Trophoblast cell (in vitro differentiated cells and primary cell): ENCODE results near the gene CMTM1.

Source experiments
- DNase-seq, 2 donors: peaks; one replicate each; pipeline ENCODE4 v3.0.0-alpha.2; 2016
- H2AFZ ChIP-seq: 2 replicates; pipeline ENCODE4 v1.6.1; 2013; ENCODE audit warnings: low read length, moderate library complexity, mild to moderate bottlenecking; ENCODE audit not compliant: insufficient read depth, poor library complexity
- H2AK5ac ChIP-seq: 2 replicates; pipeline ENCODE4 v1.6.1; 2013; ENCODE audit warnings: mild to moderate bottlenecking, low read length
- H2BK120ac ChIP-seq: 2 replicates; pipeline ENCODE4 v1.6.1; 2013; ENCODE audit warnings: low read length, mild to moderate bottlenecking, moderate library complexity; ENCODE audit not compliant: insufficient read depth, poor library complexity
- H2BK12ac ChIP-seq: 2 replicates; pipeline ENCODE4 v1.6.1; 2013; ENCODE audit warnings: mild to moderate bottlenecking, low read length, moderate library complexity
- H2BK5ac ChIP-seq: 2 replicates; pipeline ENCODE4 v1.6.1; 2013; ENCODE audit warnings: low read length, low read depth, moderate library complexity, mild to moderate bottlenecking; ENCODE audit not compliant: poor library complexity
- H3K14ac ChIP-seq: 2 replicates; pipeline ENCODE4 v1.6.1; 2013; ENCODE audit warnings: mild to moderate bottlenecking, low read length
- H3K18ac ChIP-seq: 2 replicates; pipeline ENCODE4 v1.6.1; 2013; ENCODE audit warnings: mild to moderate bottlenecking, low read length
- H3K23ac ChIP-seq: 2 replicates; pipeline ENCODE4 v1.6.1; 2013; ENCODE audit warnings: low read length
- H3K27ac ChIP-seq: 2 replicates; pipeline ENCODE4 v1.5.1; 2013; ENCODE audit warnings: low read depth, mild to moderate bottlenecking, inconsistent platforms, low read length, moderate library complexity
- H3K27me3 ChIP-seq: 2 replicates; pipeline ENCODE4 v1.6.1; 2013; ENCODE audit warnings: inconsistent platforms, mild to moderate bottlenecking, low read length, moderate library complexity; ENCODE audit not compliant: insufficient read depth
- H3K36me3 ChIP-seq, 2 experiments: 1 replicate in 1 of 2; 2 replicates in 1 of 2; pipeline ENCODE4 v1.6.1; 2013; ENCODE audit warnings: low read length in 2 of 2, mild to moderate bottlenecking in 2 of 2, moderate library complexity in 1 of 2; ENCODE audit not compliant: insufficient read depth in 2 of 2, control insufficient read depth in 1 of 2
- H3K4ac ChIP-seq: 2 replicates; pipeline ENCODE4 v1.6.1; 2013; ENCODE audit warnings: low read depth, mild to moderate bottlenecking, low read length, moderate library complexity
- H3K4me1 ChIP-seq, 2 experiments: 1 replicate in 1 of 2; 2 replicates in 1 of 2; pipeline ENCODE4 v1.6.1; 2013; ENCODE audit warnings: low read length in 2 of 2, mild to moderate bottlenecking in 2 of 2, moderate library complexity in 1 of 2; ENCODE audit not compliant: insufficient read depth in 2 of 2, control insufficient read depth in 1 of 2
- H3K4me2 ChIP-seq: 2 replicates; pipeline ENCODE4 v1.6.1; 2013; ENCODE audit warnings: inconsistent platforms, mild to moderate bottlenecking, low read length, moderate library complexity
- H3K4me3 ChIP-seq: 2 replicates; pipeline ENCODE4 v1.5.1; 2013; ENCODE audit warnings: mild to moderate bottlenecking, low read depth, low read length, inconsistent platforms
- H3K79me1 ChIP-seq: one replicate; pipeline ENCODE4 v1.6.1; 2013; ENCODE audit warnings: low read length
- H3K79me2 ChIP-seq: 2 replicates; pipeline ENCODE4 v1.6.1; 2013; ENCODE audit warnings: low read length, mild to moderate bottlenecking; ENCODE audit not compliant: control insufficient read depth, insufficient read depth, poor library complexity
- H3K9ac ChIP-seq: 2 replicates; pipeline ENCODE4 v1.6.1; 2013; ENCODE audit warnings: mild to moderate bottlenecking, low read length
- H3K9me3 ChIP-seq: 2 replicates; pipeline ENCODE4 v1.6.1; 2013; ENCODE audit warnings: low read depth, mild to moderate bottlenecking, control low read depth, inconsistent platforms, low read length; ENCODE audit not compliant: insufficient read depth
- H4K12ac ChIP-seq: 2 replicates; pipeline ENCODE4 v1.6.1; 2013; ENCODE audit warnings: low read depth, mild to moderate bottlenecking, low read length, moderate library complexity
- H4K8ac ChIP-seq: 2 replicates; pipeline ENCODE4 v1.6.1; 2013; ENCODE audit warnings: low read depth, mild to moderate bottlenecking, low read length, moderate library complexity
- H4K91ac ChIP-seq: one replicate; pipeline ENCODE4 v1.6.1; 2013; ENCODE audit warnings: low read depth, mild to moderate bottlenecking, low read length, moderate library complexity
- WGBS: extraction: QIAGEN DNeasy Blood & Tissue Kit; methylation state at CpG from one replicate; pipeline ENCODE4 v1.1.7; 2013; ENCODE audit warnings: missing lambda C conversion rate; ENCODE audit not compliant: insufficient read length, insufficient coverage; ENCODE audit errors: extremely low coverage; 5-methylcytosine and 5-hydroxymethylcytosine counted together

Gene CMTM1

DNA sequence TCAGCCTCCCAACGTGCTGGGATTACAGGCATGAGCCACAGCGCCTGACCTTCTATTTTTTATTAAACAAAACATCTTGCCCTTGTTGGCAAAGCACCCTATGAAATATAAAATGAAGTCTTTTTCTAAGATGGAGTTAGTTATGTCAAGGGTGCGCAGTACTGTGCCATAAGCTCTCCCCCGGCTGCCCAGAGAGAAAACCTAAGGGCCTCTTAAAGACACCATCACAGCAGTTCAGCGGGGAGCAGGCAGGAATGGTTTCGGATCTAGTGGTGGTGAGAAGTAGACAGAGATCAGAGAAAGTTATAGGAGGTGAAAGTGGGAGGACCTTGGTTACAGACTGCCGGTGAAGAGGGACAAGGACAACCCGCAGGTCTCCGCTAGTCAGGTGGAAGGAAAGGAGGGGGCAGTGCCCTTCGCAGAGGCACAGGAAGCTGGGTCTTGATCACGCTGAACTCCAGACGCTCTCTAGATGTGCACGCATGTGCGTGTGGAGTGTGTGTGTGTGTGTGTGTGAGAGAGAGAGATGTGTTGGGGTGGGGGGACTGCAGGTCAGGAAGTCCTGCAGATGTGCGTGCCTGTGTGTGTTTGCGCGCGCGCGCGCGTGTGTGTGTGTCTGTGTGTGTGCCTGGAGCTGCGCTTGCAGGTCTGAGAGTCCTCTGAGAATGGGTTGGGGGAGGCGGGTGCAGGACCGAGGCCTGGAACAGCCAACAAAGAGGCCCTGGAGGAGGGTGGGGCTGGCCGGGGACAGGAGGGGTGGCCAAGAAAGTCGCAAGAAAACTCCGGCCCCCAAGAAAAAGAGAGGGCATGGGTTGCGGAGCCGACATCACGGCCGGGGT is 37.5 kb downstream of the CMTM1 start:
- peak overlapping the region; percentile 68 for H4K12ac ChIP-seq
- peak overlapping the region; percentile 95 for H2AFZ ChIP-seq
- H3K27me3 ChIP-seq, result no peaks in the 10 kb centered on the region
- H2AK5ac ChIP-seq, result no peak overlapping the region
- peak overlapping the region; percentile 82 for H3K4me3 ChIP-seq
- H3K36me3 ChIP-seq, result peaks cover 5 to 10% of the 10 kb centered on the region in 2 experiments
- H4K8ac ChIP-seq, result peak overlapping the region; percentile 70
- H2BK120ac ChIP-seq, result peak overlapping the region; percentile 48
- DNase-seq, result peak in 1 of 2 donors; percentile 49
- peak overlapping the region; percentile 13 for H3K27ac ChIP-seq
- H3K9me3 ChIP-seq, result no peaks in the 10 kb centered on the region
- H3K79me2 ChIP-seq, result peaks cover 12% of the 10 kb centered on the region
- peak overlapping the region; percentile 68 for H3K9ac ChIP-seq
- H3K14ac ChIP-seq, result peak overlapping the region; percentile 68
- peak overlapping the region; percentile 74 for H3K4me2 ChIP-seq
- peak overlapping the region; percentile 13 for H3K4ac ChIP-seq
- H3K23ac ChIP-seq, result no peak overlapping the region
- H3K18ac ChIP-seq, result peak overlapping the region; percentile 64
- no peak overlapping the region for H2BK5ac ChIP-seq
- peak overlapping the region; percentile 11 for H2BK12ac ChIP-seq
- peaks cover 15 to 20% of the 10 kb centered on the region in 2 experiments for H3K4me1 ChIP-seq
- H4K91ac ChIP-seq, result peak overlapping the region; percentile 75
- WGBS, result no CpG with 5 or more reads among the region's 32 CpGs
- H3K79me1 ChIP-seq, result peaks cover 19% of the 10 kb centered on the region

DNA sequence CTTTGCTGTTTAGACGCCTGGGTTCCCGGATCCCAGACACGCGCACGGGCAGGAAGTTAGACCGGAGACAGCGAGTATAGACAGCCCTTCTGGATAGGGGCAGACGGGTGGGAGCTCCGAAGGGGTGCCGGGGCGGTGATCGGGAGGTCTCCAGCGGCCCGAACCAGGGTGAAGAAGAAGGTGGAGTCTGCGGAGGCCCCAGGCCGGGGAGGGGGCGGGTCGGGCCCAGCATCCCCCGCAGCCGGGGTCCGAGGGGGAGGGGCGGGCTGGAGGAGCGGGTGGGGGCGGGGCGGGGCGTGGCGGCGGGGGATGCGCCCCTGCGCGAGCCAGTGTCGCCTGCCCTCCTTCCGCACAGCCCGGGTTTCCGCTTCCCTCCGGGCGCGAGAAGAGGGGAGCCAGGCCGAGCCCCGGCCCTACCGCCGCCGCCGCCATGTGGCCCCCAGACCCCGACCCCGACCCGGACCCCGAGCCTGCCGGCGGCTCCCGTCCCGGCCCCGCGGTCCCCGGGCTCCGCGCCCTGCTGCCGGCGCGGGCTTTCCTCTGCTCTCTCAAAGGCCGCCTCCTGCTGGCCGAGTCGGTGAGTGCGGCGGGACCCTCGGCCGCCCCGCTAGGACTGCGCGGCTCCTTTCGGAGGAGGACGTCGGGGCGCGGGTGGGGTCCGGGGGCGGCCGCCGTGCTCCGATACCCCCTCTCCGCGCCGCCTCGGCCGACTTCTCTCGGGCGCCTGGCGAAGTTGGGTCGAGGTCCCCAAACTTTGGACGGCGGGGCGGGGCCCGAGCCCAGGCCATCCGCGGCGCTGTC is 38.3 kb downstream of the CMTM1 start, which contains the start of gene CMTM3:
CMTM3 (plus strand) TSS at position 329 of the 801 bp plus-strand sequence; CDS start at position 431, 102 bp downstream.
- peaks cover 13 to 18% of the 10 kb centered on the region in 2 experiments for H3K36me3 ChIP-seq
- peak within 1 kb of the TSS; percentile 46 for H3K27ac ChIP-seq
- H3K4me1 ChIP-seq, result peaks cover 19 to 24% of the 10 kb centered on the region in 2 experiments
- H3K79me2 ChIP-seq, result peaks cover 12% of the 10 kb centered on the region
- H2BK120ac ChIP-seq, result peak within 1 kb of the TSS; percentile 75
- peak within 1 kb of the TSS; percentile 81 for H3K14ac ChIP-seq
- H2AK5ac ChIP-seq, result no peak within 1 kb of the TSS
- DNase-seq, result peak in 1 of 2 donors; percentile 58
- peak within 1 kb of the TSS; percentile 94 for H3K4ac ChIP-seq
- H2BK5ac ChIP-seq, result peak within 1 kb of the TSS; percentile 46
- peak within 1 kb of the TSS; percentile 82 for H3K4me3 ChIP-seq
- H3K9me3 ChIP-seq, result peaks cover under 1% of the 10 kb centered on the region
- peak within 1 kb of the TSS; percentile 86 for H4K8ac ChIP-seq
- peak within 1 kb of the TSS; percentile 75 for H3K9ac ChIP-seq
- H3K27me3 ChIP-seq, result no peaks in the 10 kb centered on the region
- H2BK12ac ChIP-seq, result peak within 1 kb of the TSS; percentile 11
- peak within 1 kb of the TSS; percentile 74 for H3K4me2 ChIP-seq
- H3K23ac ChIP-seq, result no peak within 1 kb of the TSS
- H4K91ac ChIP-seq, result peak within 1 kb of the TSS; percentile 96
- H4K12ac ChIP-seq, result peak within 1 kb of the TSS; percentile 83
- WGBS, result no CpG with 5 or more reads among the region's 96 CpGs
- H3K18ac ChIP-seq, result peak within 1 kb of the TSS; percentile 83
- H3K79me1 ChIP-seq, result peaks cover 19% of the 10 kb centered on the region
- H2AFZ ChIP-seq, result peak within 1 kb of the TSS; percentile 95

DNA sequence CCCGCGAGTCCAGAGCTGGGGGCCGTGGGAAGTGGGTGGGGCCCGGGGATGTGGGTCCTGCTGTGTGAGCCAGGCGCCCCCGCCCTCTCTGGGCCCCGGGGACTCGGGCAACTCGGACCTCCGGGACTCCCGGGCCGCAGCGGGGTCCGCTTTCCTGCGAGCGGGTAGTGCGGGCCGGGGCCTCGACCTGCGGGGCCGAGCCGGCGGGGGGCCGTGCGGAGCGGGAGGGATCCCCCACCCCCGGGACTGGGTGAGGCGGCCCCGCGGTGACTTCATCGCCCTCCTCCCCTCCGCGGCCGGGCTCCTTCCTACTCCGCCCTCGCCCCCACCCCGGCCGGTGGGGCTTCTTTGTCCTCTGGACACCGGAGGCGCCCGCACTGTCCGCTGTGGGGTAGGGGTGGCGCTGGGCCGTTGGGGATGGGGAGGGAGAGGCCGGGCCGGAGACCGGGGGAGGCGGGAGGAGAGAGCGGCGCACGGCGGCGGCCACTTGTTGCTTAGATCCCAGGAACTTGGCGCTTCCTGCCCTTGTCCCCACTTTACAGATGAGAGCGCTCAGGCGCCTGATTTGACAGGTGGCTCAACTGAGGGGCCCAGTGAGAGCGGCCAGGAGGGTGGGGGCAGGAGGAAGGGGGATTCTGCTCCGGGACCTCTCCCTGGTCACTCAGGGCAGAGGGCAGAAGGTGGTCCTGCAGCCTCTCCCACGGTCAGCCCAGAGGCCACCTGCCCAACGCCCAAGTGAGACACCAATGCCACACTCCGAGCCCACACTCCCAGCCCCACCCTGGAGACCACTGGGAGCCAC is 39.1 kb downstream of the CMTM1 start:
- H3K9ac ChIP-seq, result peak overlapping the region; percentile 77
- H2BK5ac ChIP-seq, result peak overlapping the region; percentile 46
- peak overlapping the region; percentile 83 for H3K18ac ChIP-seq
- H3K79me1 ChIP-seq, result peaks cover 19% of the 10 kb centered on the region
- peak overlapping the region; percentile 67 for H2AFZ ChIP-seq
- peaks cover 12% of the 10 kb centered on the region for H3K79me2 ChIP-seq
- H3K27me3 ChIP-seq, result no peaks in the 10 kb centered on the region
- H4K12ac ChIP-seq, result peak overlapping the region; percentile 83
- H3K23ac ChIP-seq, result no peak overlapping the region
- H3K9me3 ChIP-seq, result peaks cover 2% of the 10 kb centered on the region
- H2BK120ac ChIP-seq, result peak overlapping the region; percentile 75
- peak overlapping the region; percentile 94 for H3K4ac ChIP-seq
- peaks cover 21 to 26% of the 10 kb centered on the region in 2 experiments for H3K36me3 ChIP-seq
- H3K4me2 ChIP-seq, result peak overlapping the region; percentile 74
- peaks cover 19 to 24% of the 10 kb centered on the region in 2 experiments for H3K4me1 ChIP-seq
- H4K8ac ChIP-seq, result peak overlapping the region; percentile 86
- H2BK12ac ChIP-seq, result no peak overlapping the region
- peak overlapping the region; percentile 81 for H3K14ac ChIP-seq
- DNase-seq, result peak; percentile 42 to 57
- H3K27ac ChIP-seq, result peak overlapping the region; percentile 46
- no CpG with 5 or more reads among the region's 61 CpGs for WGBS
- peak overlapping the region; percentile 96 for H4K91ac ChIP-seq
- H3K4me3 ChIP-seq, result peak overlapping the region; percentile 82
- peak overlapping the region; percentile 78 for H2AK5ac ChIP-seq
